ENCODE data around the gene TRAPPC12.
"Not testable (repeated sequence)": the region's sequence is repeated elsewhere in the genome, so short reads cannot be mapped to it uniquely, and the experiment has no call there.

The TRAPPC12 gene

DNA sequence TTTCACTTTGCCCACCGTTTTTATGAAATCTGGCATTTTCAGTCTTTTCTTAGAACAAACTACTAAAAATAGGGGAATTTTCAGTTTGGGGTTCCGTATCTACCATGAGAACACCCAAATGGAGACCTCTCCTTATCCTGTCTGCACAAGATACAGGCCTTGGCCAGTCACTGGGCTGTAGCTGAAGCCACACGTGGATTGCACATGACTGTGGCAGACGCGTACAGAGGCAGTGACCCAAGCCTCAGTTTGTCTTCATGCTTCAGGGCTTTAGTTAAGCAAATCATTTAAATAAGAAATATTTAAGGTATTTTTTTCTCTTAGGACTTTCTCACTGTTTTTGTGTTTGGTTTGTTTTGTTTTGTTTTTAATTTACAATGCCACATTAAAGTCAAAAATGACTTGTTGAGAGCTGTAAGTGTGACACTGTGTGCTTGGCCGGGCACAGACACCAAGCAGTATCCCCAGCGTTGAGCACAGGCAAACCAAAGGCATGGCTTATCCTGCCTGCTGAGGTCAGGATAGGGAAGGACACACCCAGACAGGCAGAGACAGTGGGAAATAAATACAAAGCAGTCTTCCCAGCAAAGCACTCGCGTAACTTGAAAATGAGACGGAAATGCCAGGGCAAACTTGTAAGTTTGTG, 53.3 kb downstream of the TRAPPC12 start:
- no peak for DNase-seq (ENCODE audit: low read depth in 3 of 3)

DNA sequence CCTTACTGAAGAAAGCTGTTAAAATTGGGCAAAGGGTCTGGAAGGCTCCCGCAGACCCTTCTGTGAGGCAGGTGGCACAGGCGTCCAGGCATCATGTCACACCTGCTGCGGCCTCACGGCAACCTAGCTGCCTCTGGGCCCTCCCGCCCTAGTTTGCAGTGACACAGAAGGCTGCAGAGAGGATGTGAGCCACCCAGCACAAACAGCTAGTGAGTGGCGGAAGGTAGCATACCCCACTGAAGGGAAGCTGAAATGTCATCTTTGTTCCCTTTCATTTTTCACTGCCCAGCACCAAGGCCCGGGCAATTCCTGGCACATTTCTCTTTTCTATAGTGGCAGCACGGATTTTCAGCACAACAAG, 53.8 kb downstream of the TRAPPC12 start:
- DNase-seq (ENCODE audit: low read depth in 3 of 3): no peak

DNA sequence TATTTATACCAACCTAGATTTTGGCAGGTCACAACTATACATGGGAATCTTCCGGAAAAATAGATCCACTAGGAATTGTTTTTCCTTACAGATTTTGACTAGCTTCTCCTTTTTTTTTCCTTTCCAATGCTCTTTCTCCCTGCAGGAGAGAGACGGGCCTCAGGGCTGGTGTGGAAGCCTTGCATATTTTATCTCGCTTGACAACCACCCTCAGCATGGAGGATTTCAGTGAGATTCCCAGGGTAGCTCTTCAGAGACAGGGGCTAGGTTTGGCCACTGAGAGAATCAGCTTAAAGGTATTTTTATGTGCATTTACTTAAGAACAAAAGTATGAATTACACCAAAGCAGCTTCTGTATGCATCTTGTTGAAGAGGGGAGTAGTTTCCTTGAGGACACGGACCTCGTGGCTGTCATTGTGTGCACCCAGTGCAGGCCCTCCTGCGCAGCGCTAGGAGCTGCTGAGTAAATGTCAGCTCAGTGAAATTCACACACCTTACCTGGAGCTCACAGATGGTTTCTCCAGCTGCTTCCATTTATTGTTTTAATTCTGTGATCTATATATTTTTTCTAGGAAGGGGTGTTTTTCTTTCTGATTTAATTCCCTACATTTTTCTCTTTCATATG, 54.4 kb downstream of the TRAPPC12 start:
- DNase-seq (ENCODE audit: low read depth in 3 of 3): no peak

DNA sequence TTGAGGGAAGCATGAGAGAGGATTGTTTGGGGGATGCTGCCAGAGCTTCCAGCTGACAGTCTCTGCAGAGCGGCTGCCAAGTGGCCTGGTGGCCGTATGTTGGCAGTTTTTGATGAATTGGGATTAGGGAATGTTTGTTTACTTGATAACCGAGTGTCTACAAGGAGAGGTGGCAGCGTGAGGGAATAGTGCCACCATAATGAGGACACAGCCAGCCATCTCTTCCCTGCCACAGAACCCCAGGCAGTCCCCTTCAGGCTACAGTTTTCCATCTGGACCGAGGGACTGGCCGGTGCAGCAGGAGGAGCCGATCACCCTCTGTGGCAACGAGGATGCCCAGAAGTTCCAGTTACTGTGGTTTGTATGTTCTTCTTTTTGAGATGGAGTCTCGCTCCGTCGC, 55.2 kb downstream of the TRAPPC12 start:
- no peak for DNase-seq (ENCODE audit: low read depth in 3 of 3)

DNA sequence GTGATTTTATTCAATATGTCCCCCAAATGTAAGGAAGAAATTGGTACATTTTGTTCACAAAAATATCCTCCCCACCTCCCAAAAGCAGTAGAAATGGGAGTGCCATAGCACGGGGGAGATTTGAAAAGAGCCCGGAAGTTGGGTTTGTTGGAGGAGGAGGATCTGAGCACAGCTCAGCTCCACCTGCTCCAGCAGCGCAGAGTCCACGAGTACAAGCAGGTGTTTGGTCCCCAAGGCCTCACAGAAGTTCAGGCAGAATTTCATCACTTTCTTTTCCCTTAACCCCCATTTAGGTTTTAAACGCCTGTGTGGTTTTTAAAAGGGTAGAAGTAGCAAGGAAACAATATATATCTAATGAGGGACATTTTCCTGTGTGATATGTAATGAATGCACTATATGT, 56.0 kb downstream of the TRAPPC12 start:
- no peak for DNase-seq (ENCODE audit: low read depth in 3 of 3)

DNA sequence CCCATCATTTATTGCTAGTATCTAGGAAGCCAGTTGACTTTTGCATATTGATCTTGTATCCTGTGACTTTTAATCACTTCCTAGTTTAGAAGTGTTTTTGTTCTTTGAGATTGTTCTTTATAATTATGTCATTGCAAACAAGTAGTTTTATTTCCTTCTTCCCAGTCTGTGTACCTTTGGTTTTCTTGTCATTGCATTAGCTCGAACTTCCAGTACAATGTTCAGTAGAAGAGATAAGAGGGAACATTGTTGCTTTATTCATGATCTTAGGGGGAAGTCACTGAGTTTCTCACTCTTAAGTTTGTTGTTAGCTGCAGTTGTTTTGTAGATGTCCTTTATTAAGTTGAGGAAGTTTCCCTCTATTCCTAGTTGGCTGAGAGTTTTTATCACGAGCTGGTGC, 61.0 kb downstream of the TRAPPC12 start:
- no peak for DNase-seq (ENCODE audit: low read depth in 3 of 3)

DNA sequence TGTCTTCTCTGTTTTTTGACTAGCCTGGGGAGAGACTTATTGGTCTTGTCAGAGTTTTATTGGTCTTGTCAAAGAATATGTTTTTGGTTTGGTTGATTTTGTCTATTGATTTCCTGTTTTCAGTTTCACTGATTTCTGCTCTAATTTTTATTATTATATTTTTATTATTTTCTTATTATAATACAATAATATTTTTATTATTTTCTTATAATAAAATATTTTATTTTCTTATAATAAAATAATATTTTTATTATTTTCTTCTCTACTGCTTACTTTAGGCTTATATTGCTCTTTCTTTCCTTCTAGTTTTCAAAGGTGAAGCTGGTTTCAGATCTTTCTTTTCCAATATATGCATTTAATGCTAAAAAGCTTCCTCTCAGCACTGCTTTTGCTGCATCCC, 62.0 kb downstream of the TRAPPC12 start:
- no peak for DNase-seq (ENCODE audit: low read depth in 3 of 3)

DNA sequence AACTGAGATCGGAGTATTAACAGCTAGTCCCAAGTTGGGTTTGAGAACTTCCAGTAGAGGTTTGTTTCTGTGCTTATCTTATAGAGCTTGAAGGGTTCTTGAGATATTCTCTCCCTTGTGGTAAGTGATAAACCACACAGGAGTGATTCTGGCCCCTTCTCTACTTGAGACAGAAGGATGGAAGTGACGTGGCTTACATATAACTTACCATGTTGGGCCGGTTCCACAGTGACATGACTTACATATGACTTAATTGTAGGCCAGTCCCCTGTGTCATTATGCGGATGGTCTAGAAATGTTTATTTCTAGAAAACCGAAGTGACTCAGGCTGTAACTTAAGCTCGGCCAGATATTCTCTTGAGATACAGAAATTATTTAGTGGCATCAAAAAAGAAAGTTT, 62.7 kb downstream of the TRAPPC12 start:
- DNase-seq (ENCODE audit: low read depth in 3 of 3): no peak

DNA sequence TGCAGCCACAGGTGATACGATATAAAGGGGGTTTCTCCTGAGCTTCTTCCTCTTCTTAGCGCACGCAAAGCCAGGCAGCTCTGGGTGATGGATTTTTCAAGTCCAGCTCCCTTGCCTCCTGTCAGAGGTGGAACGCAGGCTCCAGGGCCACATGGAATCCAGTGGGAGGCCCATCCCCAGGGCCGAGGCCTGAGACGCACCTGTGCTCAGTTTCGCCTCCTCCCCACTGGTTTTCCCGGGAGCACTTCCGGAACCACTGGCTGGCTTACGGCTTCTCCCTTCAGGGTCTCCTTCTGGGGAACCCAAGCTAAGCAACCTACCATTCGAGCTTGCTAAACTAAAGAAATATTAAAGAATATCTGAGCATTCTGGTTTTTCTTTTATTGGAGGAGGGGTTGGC, 63.6 kb downstream of the TRAPPC12 start:
- DNase-seq (ENCODE audit: low read depth in 3 of 3): no peak

DNA sequence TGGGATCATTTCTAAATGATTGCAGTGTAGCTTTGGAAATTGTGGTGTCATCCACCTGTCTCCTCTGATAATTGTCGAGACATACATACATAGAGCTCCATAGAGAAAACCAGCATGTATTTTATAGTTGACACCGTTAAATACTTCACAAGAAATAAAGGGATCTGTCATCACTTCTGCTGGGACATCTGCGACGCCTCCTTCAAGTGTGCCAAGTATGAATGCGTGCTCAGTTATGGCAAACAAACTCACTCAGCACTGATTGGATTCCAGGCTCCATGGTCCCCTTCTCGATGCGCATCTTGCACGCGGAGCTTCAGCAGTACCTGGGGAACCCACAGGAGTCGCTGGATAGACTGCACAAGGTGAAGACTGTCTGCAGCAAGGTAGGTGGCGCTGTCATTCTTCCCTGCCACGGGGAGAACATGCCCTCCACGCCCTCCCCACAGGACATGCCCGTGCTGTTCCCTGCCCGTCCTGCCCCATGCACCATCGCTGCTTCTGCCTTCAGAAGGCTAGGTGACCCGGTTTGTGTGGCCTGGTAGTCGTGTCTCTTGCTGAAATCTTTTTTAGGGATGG, 64.1 kb downstream of the TRAPPC12 start:
- no peak for DNase-seq (ENCODE audit: low read depth in 3 of 3)

DNA sequence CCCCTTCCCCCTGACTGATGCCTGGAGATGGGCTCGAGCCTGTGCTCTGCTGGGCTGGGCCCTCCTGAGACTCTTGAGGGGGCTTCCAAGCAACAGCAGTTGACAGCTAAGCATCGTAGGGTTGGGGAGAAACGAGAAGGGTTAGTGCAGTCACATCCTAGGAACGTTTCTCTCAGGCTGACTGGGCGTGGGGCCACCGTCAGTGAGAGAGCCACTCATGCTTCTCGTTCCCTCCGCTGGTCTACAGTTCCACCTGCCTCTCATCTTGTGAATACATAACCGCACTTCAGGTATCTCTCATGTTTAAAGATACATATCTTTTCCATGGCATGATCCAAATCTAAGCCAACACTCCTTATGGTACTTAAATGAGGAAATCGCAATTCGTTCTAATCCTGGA, 66.4 kb downstream of the TRAPPC12 start:
- DNase-seq (ENCODE audit: low read depth in 3 of 3): no peak

DNA sequence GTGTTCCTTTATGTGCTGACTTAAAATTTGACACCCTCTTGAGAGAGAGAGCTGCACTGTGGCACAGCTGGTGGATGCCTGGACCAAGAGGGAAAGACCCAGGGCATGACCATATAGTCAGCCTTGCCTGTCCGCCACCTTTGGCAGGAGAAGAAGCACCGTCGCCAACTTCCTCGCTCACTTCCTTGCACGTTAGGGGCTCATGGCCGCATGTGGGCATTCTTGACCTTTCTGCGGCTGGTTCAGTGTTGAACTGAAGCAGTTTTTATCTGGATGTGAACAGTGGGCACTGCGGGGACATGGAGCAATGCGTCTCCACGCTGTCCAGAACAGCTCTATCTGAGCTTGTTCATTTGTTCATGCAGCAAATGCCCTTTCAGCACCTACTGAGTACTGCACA, 66.9 kb downstream of the TRAPPC12 start:
- no peak for DNase-seq (ENCODE audit: low read depth in 3 of 3)

DNA sequence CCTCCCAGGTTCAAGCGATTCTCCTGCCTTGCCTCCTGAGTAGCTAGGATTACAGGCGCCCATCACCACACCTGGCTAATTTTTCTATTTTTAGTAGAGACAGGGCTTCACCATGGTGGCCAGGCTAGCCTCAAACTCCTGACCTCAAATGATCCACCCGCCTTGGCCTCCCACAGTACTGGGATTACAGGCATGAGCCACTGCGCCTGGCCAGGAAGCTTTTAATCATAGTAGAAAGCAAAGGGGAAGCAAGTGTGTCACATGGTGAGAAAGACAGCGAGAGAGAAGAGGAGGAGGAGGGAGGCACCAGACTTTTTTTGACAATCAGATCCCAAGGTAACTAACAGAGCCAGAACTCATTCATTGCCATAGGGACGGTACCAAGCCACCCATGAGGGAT, 67.7 kb downstream of the TRAPPC12 start:
- not testable (repeated sequence) for DNase-seq (ENCODE audit: low read depth in 3 of 3)

DNA sequence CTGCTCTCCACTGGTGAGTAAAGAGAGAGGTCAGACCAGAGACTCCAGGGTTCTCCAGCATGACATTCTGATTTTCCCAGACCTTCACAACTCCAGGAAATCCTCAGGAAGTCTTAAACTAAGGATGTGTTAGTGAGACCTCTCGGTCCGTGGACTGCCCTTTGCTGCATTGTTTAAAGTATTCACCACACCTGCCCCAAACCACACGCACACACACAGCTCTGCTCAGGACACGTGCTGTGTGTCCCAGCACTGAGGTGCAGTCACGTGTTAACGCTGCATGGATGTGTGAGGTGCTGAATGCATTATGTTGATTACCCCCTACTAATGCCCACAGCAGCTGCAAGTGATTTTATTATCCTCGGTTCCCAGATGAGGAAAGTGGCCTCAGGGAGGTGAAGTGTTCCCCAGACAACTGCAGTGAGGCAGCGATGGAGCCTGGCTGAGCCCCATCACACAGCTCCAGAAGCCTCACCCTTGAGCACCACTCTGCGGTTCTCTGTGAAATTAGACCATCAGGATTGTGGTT, 68.4 kb downstream of the TRAPPC12 start:
- no peak for DNase-seq (ENCODE audit: low read depth in 3 of 3)

DNA sequence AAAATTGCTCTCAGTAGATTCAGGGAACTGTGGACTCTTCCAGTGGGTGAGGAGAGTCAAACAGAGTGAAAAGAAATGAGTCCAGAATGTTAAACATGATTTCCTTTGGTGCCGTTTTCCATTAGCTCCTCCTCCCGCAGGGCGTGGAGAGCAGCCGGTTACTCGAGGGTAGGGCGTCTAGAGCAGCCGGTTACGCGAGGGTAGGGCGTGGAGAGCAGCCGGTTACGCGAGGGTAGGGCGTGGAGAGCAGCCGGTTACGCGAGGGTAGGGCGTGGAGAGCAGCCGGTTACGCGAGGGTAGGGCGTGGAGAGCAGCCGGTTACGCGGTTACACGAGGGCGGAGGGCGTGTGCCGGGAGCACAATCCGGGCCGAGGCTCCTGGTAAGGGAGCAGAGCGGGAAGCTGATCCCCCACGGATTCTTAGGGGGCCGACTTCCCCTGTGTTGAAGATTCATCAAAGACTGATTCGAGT, 69.0 kb downstream of the TRAPPC12 start:
- DNase-seq (ENCODE audit: low read depth in 3 of 3): not testable (repeated sequence)

DNA sequence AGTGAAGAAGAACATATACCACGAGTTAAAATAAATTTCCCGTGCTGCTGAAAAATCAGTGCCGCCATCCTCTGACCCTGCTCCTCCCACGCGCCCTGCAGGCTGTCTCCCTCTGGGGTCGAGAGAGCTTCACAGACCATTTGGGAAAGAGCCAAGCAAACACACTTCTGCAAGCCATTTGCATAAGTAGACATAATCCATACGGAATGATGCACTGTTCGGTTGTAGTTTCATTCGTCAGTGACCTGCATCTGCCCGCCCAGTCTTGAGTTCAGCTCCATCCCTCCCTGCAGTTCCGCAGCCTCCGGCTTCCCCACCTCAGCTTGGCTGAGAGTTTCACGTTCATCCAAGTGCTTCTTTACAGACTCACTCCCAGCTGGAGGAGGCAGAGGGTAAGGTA, 69.6 kb downstream of the TRAPPC12 start:
- no peak for DNase-seq (ENCODE audit: low read depth in 3 of 3)

DNA sequence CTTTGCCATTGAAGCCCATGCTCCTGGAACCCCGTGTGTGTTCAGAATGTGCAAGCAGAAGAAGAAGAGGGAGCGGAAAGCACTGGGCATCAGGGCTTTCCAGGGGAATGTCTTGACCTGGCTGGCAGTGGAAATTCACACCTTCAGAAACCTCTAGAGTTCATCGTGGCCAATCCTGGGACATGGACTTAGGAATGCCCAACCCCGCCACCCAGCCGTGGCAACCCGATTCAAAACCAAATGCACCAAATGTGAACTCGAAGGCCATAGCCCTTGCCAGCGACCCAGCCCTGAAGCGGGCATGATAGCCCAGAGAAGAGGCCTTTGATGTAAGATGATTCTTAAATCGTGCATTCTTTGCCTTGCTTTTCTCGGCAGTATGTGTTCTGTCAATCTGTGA, 70.4 kb downstream of the TRAPPC12 start:
- no peak for DNase-seq (ENCODE audit: low read depth in 3 of 3)

DNA sequence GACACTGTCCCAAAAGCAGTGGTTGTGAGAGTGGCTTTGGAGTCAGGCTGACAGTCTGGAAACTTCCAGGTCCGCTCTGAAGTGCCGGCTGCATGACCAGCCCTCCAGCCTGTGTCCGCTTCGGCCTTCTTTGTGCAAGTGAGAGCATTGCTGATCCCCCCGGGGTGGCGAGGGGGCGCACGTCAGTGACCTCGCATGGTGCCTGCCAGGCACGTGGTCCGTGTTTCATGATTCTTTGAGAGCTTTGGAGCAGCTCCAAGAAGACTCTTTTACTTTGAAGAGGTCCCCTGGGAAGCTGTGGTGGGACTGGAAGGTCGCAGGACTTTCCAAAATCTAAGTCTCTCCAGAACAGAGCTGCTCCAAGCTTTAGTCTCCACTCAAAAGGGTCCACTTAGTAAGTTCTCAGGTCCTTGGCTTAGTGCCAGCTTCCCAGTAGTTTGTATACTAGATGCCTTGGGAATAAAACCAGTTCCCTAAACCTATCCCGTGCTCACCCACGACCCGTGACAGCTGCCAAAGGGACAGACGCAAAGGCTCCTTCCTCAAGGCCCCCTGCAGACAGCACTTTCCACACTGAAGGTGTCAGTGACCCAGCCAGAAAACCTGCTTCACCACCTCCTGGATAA, 71.0 kb downstream of the TRAPPC12 start:
- DNase-seq (ENCODE audit: low read depth in 3 of 3): no peak

DNA sequence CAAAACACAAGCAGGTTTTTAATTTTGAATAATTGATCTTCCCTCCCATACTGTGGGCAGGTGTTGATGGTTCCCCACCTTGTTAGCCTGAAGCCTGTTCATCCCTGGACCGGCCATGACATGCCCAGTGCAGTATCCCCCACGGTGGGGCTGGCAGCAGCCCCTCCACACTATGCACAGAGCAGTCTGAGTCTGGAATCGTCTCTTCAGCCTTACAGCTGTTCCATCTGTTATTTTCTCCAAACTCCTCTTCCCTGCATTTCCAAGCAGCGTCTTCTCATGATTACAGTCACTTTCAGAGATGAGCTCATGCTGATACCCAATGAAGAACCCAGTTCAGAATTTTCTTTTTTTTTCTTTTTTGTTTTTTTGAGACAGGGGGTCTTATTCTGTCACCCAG, 71.7 kb downstream of the TRAPPC12 start:
- DNase-seq (ENCODE audit: low read depth in 3 of 3): no peak

DNA sequence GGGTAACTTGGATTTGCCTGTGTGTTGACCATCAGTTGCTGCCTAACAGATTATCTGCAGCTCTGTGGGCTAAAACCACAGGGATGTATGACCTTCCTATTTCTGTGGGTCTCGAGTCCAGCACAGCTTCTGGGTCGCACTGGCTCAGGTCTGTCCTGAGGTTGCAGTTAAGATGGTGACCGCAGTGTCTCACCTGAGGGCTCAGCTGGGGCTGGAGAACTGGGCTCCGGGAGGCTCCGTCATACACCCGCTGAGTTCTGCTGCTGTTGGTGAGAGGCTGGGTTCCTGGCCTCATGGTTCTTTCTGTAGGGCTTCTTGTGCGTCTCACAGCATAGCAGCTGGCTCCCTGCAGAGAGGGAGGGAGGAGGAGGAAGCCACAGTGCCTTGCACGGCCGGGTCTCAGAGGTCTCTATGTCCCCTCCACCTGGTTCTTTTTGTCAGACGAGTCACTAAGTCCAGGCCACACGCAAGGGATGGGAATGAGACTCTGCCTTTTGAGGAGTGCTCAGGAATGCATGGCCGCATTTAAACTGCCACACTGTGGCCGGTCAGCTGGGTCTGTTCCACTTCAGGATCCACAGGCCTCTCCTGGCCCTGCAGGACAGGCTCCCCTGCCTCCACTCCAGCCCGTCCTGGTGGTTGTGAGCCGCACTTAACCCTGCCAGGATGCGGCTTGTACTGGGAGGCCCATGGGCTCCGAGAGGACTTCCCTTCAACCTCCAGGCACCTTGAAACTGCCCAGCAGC, 72.6 kb downstream of the TRAPPC12 start:
- no peak for DNase-seq (ENCODE audit: low read depth in 3 of 3)

DNA sequence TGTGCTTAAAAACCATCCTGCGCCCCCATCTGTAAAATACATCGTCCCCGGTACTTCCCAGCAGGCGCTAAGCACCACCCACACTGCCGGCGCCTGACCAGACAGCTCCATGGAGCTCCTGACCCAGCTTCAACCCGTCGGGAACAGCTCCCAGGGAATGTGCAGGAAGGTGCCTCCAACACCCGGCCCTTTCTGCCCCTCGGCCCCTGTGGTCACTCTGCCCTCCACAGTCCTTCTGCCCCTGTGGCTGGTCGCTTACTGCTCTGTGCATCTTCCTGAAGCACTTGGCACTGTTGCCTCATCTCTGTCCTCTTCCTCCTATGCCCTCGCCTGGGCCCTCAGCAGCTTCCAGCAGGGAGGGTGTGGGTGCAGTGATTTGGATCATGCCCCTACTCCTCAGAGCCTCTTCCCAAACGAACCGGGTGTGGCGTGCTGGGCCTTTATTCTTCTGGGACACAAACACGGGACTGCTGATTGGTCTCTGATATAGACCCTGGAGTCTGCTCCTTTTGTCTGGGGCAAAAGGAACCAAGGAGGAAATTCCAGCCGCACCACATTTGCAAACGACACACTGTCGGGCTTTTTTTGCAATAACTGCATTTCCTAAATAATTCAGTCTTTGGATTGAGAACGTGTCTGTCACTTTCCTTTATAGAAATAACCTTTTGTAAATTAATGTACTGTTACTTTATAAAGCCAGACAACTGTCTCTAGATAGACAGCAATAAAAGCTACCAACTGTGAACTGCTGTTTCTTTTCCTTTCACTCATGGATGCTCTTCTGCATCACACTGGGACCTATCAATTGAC, 73.9 kb downstream of the TRAPPC12 start:
- no peak for DNase-seq (ENCODE audit: low read depth in 3 of 3)
